GM21717 (cell line): ENCODE measurements around the gene ABCC11.

ENCODE experiments used
- ATAC-seq: cut with Tn5 transposase; IDR thresholded peaks from one replicate; pipeline ENCODE4 v1.9.1; 2021; ENCODE audit warnings: mild to moderate bottlenecking, moderate library complexity; ENCODE audit not compliant: unreplicated experiment

ABCC11 gene

GRCh38 chr16:48133455-48134211 lies 113.7 kb downstream of the ABCC11 start:
- ATAC-seq = no peak

- no peak for ATAC-seq
These were observed 114.6 kb downstream of the ABCC11 start for GRCh38 chr16:48132696-48133095.

GRCh38 chr16:48131201-48131935 lies 116.0 kb downstream of the ABCC11 start:
- ATAC-seq = no peak

- no peak for ATAC-seq
These were observed 117.4 kb downstream of the ABCC11 start for GRCh38 chr16:48129926-48130325.

GRCh38 chr16:48128769-48129168 lies 118.6 kb downstream of the ABCC11 start:
- no peak for ATAC-seq

GRCh38 chr16:48126801-48127644 lies 120.3 kb downstream of the ABCC11 start:
- ATAC-seq = no peak

- no peak for ATAC-seq
These were observed 121.5 kb downstream of the ABCC11 start for GRCh38 chr16:48125888-48126287.

GRCh38 chr16:48124266-48124665 lies 123.1 kb downstream of the ABCC11 start:
- no peak for ATAC-seq

GRCh38 chr16:48123104-48123788 lies 124.1 kb downstream of the ABCC11 start:
- peak; percentile 76 for ATAC-seq

GRCh38 chr16:48121276-48121675 lies 126.1 kb downstream of the ABCC11 start:
- ATAC-seq = no peak

GRCh38 chr16:48118841-48119240 lies 128.5 kb downstream of the ABCC11 start:
- ATAC-seq = no peak

GRCh38 chr16:48117217-48118105 lies 129.9 kb downstream of the ABCC11 start:
- ATAC-seq = no peak
